ENCODE data around the gene MCF2L. TPM values are rescaled to one million over a fixed set of nuclear protein-coding genes. Genes with fewer than 3 reads are reported as not detected.

Gene MCF2L
- total and polyA plus RNA-seq, 7 experiments from 2014 or later, result 0.51 to 32.6 (median 19.7) TPM

DNA sequence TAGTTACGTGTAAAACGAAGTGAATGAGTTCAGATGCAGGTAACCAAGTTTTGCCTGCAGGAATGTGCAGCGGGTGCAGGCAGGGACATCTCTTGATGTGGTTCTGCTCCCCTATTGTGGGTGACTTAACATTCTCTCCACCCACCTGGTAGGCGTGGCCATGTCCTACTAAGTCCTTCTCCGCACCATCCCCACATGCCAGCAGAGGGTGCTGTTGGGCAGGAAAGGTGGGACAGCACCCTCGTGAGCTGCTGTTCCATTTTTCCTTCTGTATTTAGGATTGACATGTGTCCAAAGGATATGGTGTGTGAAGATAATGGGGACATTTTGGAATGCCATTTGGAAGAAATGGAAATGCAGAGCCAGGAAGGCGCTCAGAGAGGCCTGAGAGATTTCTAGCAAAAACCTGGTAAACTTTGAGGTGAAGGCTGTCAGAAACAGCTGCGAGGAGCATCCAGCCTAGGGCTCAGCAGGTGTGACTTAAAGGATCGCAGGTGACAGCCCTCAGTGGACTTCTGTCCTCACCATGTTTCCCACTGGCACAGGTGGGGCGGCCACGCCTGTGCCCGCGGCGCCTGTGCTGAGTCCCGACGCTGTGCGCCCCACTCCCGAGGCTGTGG, 26.2 kb upstream of the MCF2L start:
- ATAC-seq, result peak; percentile 100
- peak overlapping the region; percentile 77 to 99 (median 88) for H3K4me3 Mint-ChIP-seq
- Histone ChIP-seq H3K27ac (ENCODE audit: low read depth, low read length) (no peak overlapping the region), H3K27me3 (ENCODE audit: control insufficient read depth in 2 of 2, insufficient read depth in 2 of 2, low read length in 2 of 2) (peaks cover 3 to 4% of the 10 kb centered on the region in 2 donors), H3K4me3 (ENCODE audit: low read length) (peak overlapping the region; percentile 63), H3K9me3 (ENCODE audit: control insufficient read depth in 2 of 3, low read length in 3 of 3) (peaks cover 0 to under 1% (median 0%) of the 10 kb centered on the region in 3 experiments), H3K36me3 (ENCODE audit: control insufficient read depth in 2 of 3, insufficient read depth in 3 of 3, low read length in 3 of 3) (no peaks in the 10 kb centered on the region), H3K4me1 (ENCODE audit: control insufficient read depth in 2 of 2, insufficient read depth in 2 of 2, low read length in 2 of 2) (peaks cover 0 to 9% of the 10 kb centered on the region in 2 donors)
- ChIA-PET POLR2A (interaction anchor here (0.7 to 1.4 kb wide), 3 partner anchors 25 to 212 kb away, joined by 3 read pairs; no protein-coding TSS in a partner anchor), CTCF (interaction anchor here (0.5 to 2.0 kb wide), 6 partner anchors 27 to 619 kb away, joined by 3 to 31 read pairs (median 5); no protein-coding TSS in a partner anchor)
- H3K27ac Mint-ChIP-seq, result peak overlapping the region in 4 of 9 donors; percentile 14 to 80 (median 46)
- peaks cover 0 to under 1% (median 0%) of the 10 kb centered on the region in 11 donors for H3K9me3 Mint-ChIP-seq
- peak; percentile 83 to 96 (median 90) for DNase-seq
- intact Hi-C loops (cut with micrococcal nuclease), result loop anchor here (1.0 to 2.0 kb wide), 13 partner anchors 26 to 620 kb away; partner anchors contain the start of genes MCF2L (in 2 of the 2), PCID2 (in 2 of the 2), CUL4A (in 1 of the 2) and LAMP1 (in 1 of the 2)
- peaks cover 8 to 52% (median 21%) of the 10 kb centered on the region in 5 donors for H3K27me3 Mint-ChIP-seq
- H3K4me1 Mint-ChIP-seq, result peaks cover 7 to 12% (median 9%) of the 10 kb centered on the region in 7 donors
- no peaks in the 10 kb centered on the region for H3K36me3 Mint-ChIP-seq

DNA sequence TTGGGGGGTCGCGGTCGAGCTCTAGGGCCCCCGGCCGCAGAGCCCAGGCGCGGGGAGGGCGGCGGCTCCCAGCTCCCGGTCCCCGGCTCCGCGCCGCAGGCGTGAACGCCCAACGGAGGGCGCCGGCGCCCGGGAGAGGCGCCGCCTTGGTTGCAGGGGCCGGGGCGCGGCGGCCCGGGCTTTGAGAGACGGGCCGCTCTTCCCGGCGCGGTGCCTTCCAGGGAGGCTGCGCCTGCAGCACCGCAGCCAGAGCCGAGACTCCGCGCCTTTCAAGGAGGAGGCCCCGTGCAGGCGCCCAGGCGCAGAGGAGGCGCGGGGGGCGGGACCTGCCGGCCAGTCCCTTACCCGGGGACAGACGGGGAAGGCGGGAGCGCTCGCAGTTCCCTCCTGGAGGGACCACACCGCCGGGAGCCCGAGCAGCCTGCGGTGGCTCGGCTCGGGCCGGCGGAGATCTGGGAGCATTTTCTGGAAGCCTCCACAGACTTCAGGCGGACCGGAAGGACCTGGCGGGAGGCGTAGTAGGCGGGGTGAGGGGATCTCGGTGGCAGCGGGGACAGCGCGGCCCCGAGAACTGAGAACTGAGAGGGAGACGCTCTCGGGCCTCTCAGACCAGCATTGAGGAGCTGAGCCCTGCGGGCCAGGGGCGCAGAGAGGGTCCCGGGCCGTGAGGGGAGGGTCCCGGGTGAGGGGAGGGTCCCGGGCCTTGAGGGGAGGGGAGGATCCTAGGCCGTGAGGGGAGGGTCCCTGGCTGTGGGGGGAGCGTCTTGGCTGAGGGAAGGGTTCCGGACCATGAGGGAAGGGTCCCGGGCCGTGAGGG, 25.5 kb upstream of the MCF2L start:
- Histone ChIP-seq H3K9me3 (ENCODE audit: control insufficient read depth in 2 of 3, low read length in 3 of 3) (no peaks in the 10 kb centered on the region), H3K4me3 (ENCODE audit: low read length) (peak overlapping the region; percentile 63), H3K27ac (ENCODE audit: low read depth, low read length) (no peak overlapping the region), H3K4me1 (ENCODE audit: control insufficient read depth in 2 of 2, insufficient read depth in 2 of 2, low read length in 2 of 2) (peaks cover 0 to 9% of the 10 kb centered on the region in 2 donors), H3K36me3 (ENCODE audit: control insufficient read depth in 2 of 3, insufficient read depth in 3 of 3, low read length in 3 of 3) (no peaks in the 10 kb centered on the region), H3K27me3 (ENCODE audit: control insufficient read depth in 2 of 2, insufficient read depth in 2 of 2, low read length in 2 of 2) (peaks cover 3 to 4% of the 10 kb centered on the region in 2 donors)
- Mint-ChIP-seq H3K36me3 (no peaks in the 10 kb centered on the region), H3K4me1 (peaks cover 7 to 12% (median 9%) of the 10 kb centered on the region in 7 donors), H3K4me3 (peak overlapping the region; percentile 27 to 83 (median 70)), H3K27ac (no peak overlapping the region), H3K27me3 (peaks cover 8 to 55% (median 19%) of the 10 kb centered on the region in 5 donors), H3K9me3 (no peaks in the 10 kb centered on the region)
- intact Hi-C loops (cut with micrococcal nuclease), result loop anchor here (1.0 to 2.0 kb wide), 6 partner anchors 25 to 619 kb away; partner anchors contain the start of genes CUL4A (in 1 of the 2), LAMP1 (in 1 of the 2), MCF2L (in 1 of the 2) and PCID2 (in 1 of the 2)
- ChIA-PET POLR2A (interaction anchor here (0.6 to 1.4 kb wide), 4 partner anchors 23 to 212 kb away, joined by 3 read pairs; no protein-coding TSS in a partner anchor), CTCF (interaction anchor here (0.5 to 2.0 kb wide), 6 partner anchors 26 to 619 kb away, joined by 3 to 31 read pairs (median 5); no protein-coding TSS in a partner anchor)
- ATAC-seq (peak; percentile 21), DNase-seq (peak in 7 of 9 donors; percentile 4 to 47 (median 18))

DNA sequence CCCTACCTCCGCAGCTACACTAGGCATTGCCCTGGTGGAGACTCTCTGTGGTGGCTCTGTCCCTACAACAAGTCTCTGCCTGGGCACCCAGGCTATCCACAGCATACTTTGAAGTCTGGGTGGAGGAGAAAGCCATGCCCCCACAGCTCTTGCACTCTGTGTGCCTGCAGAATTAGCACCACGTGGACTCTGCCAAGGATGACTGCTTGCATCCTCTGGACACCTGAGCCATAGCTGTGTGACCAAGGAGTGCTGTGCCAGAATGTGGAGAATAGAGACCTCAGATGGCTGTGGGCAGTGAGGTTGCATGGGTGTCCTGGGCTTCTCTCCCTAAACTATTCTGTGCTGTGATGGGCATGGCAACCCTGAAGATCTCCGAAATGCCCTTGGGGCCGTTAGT, 21.2 kb upstream of the MCF2L start:
- peaks cover 0 to 5% of the 10 kb centered on the region in 2 donors for H3K4me1 ChIP-seq (ENCODE audit: control insufficient read depth in 2 of 2, insufficient read depth in 2 of 2, low read length in 2 of 2)
- DNase-seq, result no peak
- no peak overlapping the region for H3K4me3 ChIP-seq (ENCODE audit: low read length)
- POLR2A ChIA-PET, result no interaction called here
- H3K27ac ChIP-seq (ENCODE audit: low read depth, low read length), result no peak overlapping the region
- no peaks in the 10 kb centered on the region for H3K9me3 ChIP-seq (ENCODE audit: control insufficient read depth in 2 of 3, low read length in 3 of 3)
- no peaks in the 10 kb centered on the region for H3K36me3 ChIP-seq (ENCODE audit: control insufficient read depth in 2 of 3, insufficient read depth in 3 of 3, low read length in 3 of 3)
- no peaks in the 10 kb centered on the region for H3K9me3 Mint-ChIP-seq
- CTCF ChIA-PET, result interaction anchor here (0.9 to 1.1 kb wide), 2 partner anchors 20 to 82 kb away, joined by 3 read pairs; no protein-coding TSS in a partner anchor
- peaks cover under 1 to 7% (median 2%) of the 10 kb centered on the region in 7 donors for H3K4me1 Mint-ChIP-seq
- peak overlapping the region in 1 of 9 donors; percentile 42 for H3K27ac Mint-ChIP-seq
- peaks cover 3 to 4% of the 10 kb centered on the region in 2 donors for H3K27me3 ChIP-seq (ENCODE audit: control insufficient read depth in 2 of 2, insufficient read depth in 2 of 2, low read length in 2 of 2)
- H3K27me3 Mint-ChIP-seq, result peaks cover 8 to 61% (median 18%) of the 10 kb centered on the region in 5 donors
- ATAC-seq, result no peak
- H3K36me3 Mint-ChIP-seq, result no peaks in the 10 kb centered on the region
- H3K4me3 Mint-ChIP-seq, result no peak overlapping the region
- intact Hi-C loops (cut with micrococcal nuclease), result no loop called here

DNA sequence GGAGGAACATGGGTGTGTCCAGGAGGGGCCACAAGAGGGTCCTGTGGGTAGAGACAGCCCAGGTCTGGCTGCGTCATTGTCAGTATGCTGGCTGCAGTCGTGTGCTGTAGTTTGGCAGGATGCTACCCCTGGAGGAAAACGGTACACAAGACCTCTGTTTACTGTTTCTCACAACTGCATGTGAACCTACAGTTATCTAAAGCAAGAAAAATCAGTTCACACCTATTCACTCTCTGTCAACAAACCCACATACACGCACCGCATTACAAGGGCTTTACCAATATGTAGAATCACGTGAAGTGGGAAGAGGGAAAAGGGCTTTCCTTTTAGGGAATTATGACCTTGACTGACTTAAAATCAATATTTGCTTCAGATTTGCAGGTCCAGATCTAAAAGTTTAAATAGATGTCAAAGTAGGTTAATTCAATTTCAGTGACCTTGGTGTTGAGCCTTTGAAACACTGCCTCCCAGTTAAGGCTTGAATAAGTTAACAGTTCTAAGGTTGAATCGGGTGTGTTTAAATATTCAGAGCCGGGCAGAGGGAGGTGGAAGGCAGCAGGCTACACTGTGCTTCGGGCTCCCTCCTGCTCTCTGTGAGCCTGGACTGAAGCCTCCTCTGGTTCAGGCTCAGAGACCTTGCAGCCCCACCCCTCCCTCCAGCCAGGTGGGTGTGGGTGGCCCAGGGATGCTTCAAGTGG, 17.2 kb upstream of the MCF2L start:
- no peak overlapping the region for H3K27ac Mint-ChIP-seq
- ChIA-PET CTCF (no interaction called here), POLR2A (no interaction called here)
- H3K4me1 Mint-ChIP-seq, result no peaks in the 10 kb centered on the region
- Histone ChIP-seq H3K27ac (ENCODE audit: low read depth, low read length) (no peak overlapping the region), H3K27me3 (ENCODE audit: control insufficient read depth in 2 of 2, insufficient read depth in 2 of 2, low read length in 2 of 2) (no peaks in the 10 kb centered on the region), H3K36me3 (ENCODE audit: control insufficient read depth in 2 of 3, insufficient read depth in 3 of 3, low read length in 3 of 3) (no peaks in the 10 kb centered on the region), H3K4me3 (ENCODE audit: low read length) (no peak overlapping the region), H3K9me3 (ENCODE audit: control insufficient read depth in 2 of 3, low read length in 3 of 3) (no peaks in the 10 kb centered on the region), H3K4me1 (ENCODE audit: control insufficient read depth in 2 of 2, insufficient read depth in 2 of 2, low read length in 2 of 2) (no peaks in the 10 kb centered on the region)
- no peaks in the 10 kb centered on the region for H3K36me3 Mint-ChIP-seq
- intact Hi-C loops (cut with micrococcal nuclease), result no loop called here
- DNase-seq, result no peak
- H3K27me3 Mint-ChIP-seq, result peaks cover 0 to 32% (median 7%) of the 10 kb centered on the region in 5 donors
- no peak overlapping the region for H3K4me3 Mint-ChIP-seq
- no peaks in the 10 kb centered on the region for H3K9me3 Mint-ChIP-seq
- ATAC-seq, result no peak

DNA sequence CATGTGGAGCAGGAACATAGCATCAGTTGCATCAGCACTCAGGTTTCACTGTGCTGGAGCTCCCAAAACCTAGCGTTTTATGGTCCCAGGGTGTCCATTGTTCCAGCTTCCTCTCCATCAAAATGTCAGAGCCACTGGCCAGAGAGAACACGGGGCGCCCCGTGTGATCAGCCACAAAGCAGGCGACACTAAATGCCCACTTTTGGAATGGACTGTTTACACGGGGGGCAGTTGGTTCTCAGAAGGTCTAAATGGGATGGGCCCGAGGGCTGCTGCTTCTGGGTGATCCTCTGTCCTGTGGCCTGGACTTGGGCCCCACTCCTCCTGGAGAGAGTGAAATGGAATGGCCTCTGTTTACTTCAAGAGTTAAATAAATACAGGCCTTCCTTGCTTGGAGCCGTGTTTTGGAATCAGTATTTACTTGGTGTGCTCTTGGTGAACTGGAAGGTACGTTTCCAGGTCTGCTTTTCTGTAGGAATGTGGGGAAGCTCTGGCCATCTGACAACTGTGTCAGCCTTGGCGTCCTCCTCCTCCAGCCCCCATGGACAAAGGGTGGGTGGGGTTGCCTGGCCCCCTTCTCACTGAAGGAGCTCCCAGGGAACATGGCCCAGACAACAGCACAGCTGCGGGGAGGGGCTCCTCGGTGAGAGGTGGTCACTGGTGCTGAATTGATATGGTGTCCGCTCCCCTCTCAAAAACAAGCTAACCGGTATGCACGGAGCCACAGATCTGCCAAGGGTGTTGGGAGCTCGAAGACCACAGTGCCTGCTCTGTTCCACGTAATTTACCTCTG, 16.1 kb upstream of the MCF2L start:
- POLR2A ChIA-PET, result no interaction called here
- intact Hi-C loops (cut with micrococcal nuclease), result no loop called here
- H3K36me3 ChIP-seq (ENCODE audit: control insufficient read depth in 2 of 3, insufficient read depth in 3 of 3, low read length in 3 of 3), result no peaks in the 10 kb centered on the region
- H3K4me1 Mint-ChIP-seq, result no peaks in the 10 kb centered on the region
- no peaks in the 10 kb centered on the region for H3K9me3 Mint-ChIP-seq
- CTCF ChIA-PET, result no interaction called here
- H3K4me3 Mint-ChIP-seq, result no peak overlapping the region
- H3K27me3 ChIP-seq (ENCODE audit: control insufficient read depth in 2 of 2, insufficient read depth in 2 of 2, low read length in 2 of 2), result no peaks in the 10 kb centered on the region
- no peaks in the 10 kb centered on the region for H3K9me3 ChIP-seq (ENCODE audit: control insufficient read depth in 2 of 3, low read length in 3 of 3)
- no peak overlapping the region for H3K27ac ChIP-seq (ENCODE audit: low read depth, low read length)
- no peaks in the 10 kb centered on the region for H3K4me1 ChIP-seq (ENCODE audit: control insufficient read depth in 2 of 2, insufficient read depth in 2 of 2, low read length in 2 of 2)
- no peak for DNase-seq
- H3K4me3 ChIP-seq (ENCODE audit: low read length), result no peak overlapping the region
- peaks cover 0 to 28% (median 7%) of the 10 kb centered on the region in 5 donors for H3K27me3 Mint-ChIP-seq
- no peak overlapping the region for H3K27ac Mint-ChIP-seq
- no peaks in the 10 kb centered on the region for H3K36me3 Mint-ChIP-seq
- no peak for ATAC-seq

Measured in naive thymus-derived CD4-positive, alpha-beta T cell (primary cell).